Loucy (cell line): ENCODE data around the gene SLC17A1.

Source experiments
- EZH2phosphoT487 ChIP-seq: fragments of 200-600 bp; IDR thresholded peaks from 2 replicates; pipeline ENCODE4 v1.6.1; 2018; ENCODE audit warnings: antibody characterized with exemption, mild to moderate bottlenecking, moderate library complexity, borderline replicate concordance
- TF ChIP-seq, protein P1 (sequence below): fragments of 200-600 bp; sonication (generic); conservative IDR thresholded peaks from 2 replicates; pipeline ENCODE4 v1.5.1; 2014; ENCODE audit warnings: mild to moderate bottlenecking, antibody characterized with exemption, low read length

DNA sequence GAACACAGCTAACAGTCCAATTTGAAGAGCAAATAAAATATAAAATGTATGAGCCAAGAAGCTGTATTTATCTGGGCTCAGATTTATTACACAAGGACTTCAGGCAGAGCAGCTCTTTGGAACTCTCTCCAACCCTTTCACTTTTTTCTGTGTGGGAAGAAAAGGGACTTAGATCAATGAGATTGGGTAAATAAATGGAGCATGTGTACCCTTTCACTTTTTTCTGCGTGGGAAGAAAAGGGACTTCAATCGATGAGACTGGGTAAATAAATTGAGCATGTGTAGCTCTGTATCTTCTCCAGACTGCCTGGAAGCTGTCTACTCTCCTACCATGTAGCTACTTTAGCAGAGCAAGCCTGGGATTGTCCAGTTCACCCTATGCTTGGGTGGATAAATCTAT is 31.5 kb upstream of the SLC17A1 start:
- TF ChIP-seq, protein P1, sequence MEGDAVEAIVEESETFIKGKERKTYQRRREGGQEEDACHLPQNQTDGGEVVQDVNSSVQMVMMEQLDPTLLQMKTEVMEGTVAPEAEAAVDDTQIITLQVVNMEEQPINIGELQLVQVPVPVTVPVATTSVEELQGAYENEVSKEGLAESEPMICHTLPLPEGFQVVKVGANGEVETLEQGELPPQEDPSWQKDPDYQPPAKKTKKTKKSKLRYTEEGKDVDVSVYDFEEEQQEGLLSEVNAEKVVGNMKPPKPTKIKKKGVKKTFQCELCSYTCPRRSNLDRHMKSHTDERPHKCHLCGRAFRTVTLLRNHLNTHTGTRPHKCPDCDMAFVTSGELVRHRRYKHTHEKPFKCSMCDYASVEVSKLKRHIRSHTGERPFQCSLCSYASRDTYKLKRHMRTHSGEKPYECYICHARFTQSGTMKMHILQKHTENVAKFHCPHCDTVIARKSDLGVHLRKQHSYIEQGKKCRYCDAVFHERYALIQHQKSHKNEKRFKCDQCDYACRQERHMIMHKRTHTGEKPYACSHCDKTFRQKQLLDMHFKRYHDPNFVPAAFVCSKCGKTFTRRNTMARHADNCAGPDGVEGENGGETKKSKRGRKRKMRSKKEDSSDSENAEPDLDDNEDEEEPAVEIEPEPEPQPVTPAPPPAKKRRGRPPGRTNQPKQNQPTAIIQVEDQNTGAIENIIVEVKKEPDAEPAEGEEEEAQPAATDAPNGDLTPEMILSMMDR, result no peak
- TF ChIP-seq EZH2phosphoT487, result no peak
